HUES6 (cell line): ENCODE measurements around the gene ZFX.
"Not testable (repeated sequence)": the region's sequence is repeated elsewhere in the genome, so short reads cannot be mapped to it uniquely, and the experiment has no call there.

Experiments
- H3K27ac ChIP-seq: 2 replicates; pipeline ENCODE4 v1.7.0; 2013; ENCODE audit warnings: low read depth, mild to moderate bottlenecking, low read length, inconsistent platforms
- H3K27me3 ChIP-seq: 2 replicates; pipeline ENCODE4 v1.6.1; 2013; ENCODE audit warnings: low read length; ENCODE audit not compliant: control insufficient read depth, insufficient read depth
- H3K36me3 ChIP-seq: 2 replicates; pipeline ENCODE4 v1.6.1; 2013; ENCODE audit warnings: low read length; ENCODE audit not compliant: control insufficient read depth, insufficient read depth
- H3K4me1 ChIP-seq: 2 replicates; pipeline ENCODE4 v1.6.1; 2013; ENCODE audit warnings: low read length; ENCODE audit not compliant: control insufficient read depth, insufficient read depth
- H3K4me3 ChIP-seq: 2 replicates; pipeline ENCODE4 v1.5.1; 2013; ENCODE audit warnings: low read depth, low read length
- H3K9ac ChIP-seq: one replicate; pipeline ENCODE4 v1.6.1; 2013; ENCODE audit warnings: mild to moderate bottlenecking, low read length
- H3K9me3 ChIP-seq: 2 replicates; pipeline ENCODE4 v1.6.1; 2013; ENCODE audit warnings: low read depth, low read length; ENCODE audit not compliant: control insufficient read depth, insufficient read depth

Gene ZFX

DNA sequence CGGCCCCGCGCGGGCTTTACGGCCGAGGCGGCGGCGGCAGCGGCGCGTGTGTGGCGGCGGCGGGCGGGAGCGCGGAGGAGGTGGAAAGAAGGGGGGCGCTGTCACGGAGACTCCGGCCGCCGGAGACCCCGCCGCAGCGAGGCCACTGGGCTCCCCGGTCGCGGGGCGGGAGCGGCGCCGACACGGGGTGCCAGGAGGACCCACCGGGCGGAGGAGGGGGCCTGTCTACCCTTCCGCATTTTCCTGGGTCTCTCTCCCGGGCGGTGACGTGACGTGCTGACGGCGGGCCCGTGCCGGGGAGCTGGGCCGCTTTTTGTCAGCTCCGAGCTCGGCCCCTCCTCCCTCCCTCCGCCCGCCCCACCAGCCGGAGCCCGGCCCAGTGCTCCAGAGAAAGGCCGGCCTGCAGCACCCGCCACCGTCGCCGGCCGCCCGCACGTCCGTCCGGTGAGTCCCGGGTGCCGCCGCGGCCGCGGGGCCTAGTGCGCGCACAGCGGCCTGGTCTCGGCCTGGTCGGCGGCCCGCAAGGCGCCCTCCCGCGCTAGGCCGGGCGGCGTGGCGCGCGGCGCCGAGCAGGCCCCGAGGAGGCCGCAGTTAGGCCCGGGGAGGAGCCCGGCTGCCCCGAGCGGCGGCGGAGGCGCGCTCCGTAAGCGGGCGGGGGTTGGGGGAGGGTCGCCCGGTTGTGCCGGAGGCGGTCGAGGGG, at the start of gene ZFX:
ZFX (plus strand) TSS at position 379 of the 700 bp plus-strand sequence. CDS start 23,014 bp downstream, outside the sequence.
- Histone ChIP-seq H3K27ac (peak within 1 kb of the TSS; percentile 89), H3K4me1 (peaks cover 49% of the 10 kb centered on the region)

DNA sequence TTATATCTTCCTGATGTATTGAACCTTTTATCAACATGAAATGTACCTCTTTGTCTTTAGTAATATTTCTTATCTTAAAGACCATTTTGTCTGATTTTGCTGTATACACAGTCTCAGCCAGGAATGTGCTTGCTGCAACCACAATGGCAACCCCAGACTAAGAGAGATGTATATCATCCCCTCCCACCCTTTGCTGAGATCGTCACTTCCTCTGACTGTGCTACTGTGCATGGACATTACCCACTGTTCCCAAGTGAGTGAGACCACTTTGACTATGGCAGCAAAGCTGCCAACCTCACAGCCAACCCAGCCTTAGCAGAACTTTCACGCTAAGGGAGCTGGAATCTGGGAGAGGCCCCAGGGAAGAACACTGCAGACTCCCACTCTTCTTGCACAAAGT, 48.8 kb upstream of the ZFX start:
- H3K4me3 ChIP-seq = no peak overlapping the region
- H3K27me3 ChIP-seq = no peaks in the 10 kb centered on the region; the same call in 1 of the 2 replicates
- H3K27ac ChIP-seq = no peak overlapping the region
- no peaks in the 10 kb centered on the region for H3K9me3 ChIP-seq
- H3K4me1 ChIP-seq = no peaks in the 10 kb centered on the region
- no peaks in the 10 kb centered on the region for H3K36me3 ChIP-seq
- H3K9ac ChIP-seq = no peak overlapping the region

More for the DNA sequence above, at the start of gene ZFX:
- H3K9me3 ChIP-seq = no peaks in the 10 kb centered on the region
- no peaks in the 10 kb centered on the region for H3K27me3 ChIP-seq
- peaks cover 7% of the 10 kb centered on the region for H3K36me3 ChIP-seq
- peak within 1 kb of the TSS; percentile 81 for H3K4me3 ChIP-seq
- H3K9ac ChIP-seq = peak within 1 kb of the TSS; percentile 99

DNA sequence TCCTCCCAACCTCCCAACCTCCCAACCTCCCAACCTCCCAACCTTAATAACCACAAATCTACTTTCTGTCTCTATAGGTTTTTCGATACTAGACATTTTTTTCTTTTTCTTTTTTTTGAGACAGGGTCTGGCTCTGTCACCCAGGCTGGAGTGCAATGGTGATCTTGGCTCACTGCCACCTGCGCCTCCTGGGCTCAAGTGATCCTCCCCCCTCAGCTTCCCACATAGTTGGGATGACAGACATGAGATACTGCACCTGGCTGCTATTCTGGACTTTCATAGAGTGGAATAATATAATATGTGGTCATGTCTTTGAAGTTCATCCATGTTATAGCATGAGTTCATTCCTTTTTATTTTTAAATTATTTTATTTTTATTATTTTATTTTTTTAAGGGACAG, 39.5 kb upstream of the ZFX start:
- no peaks in the 10 kb centered on the region for H3K36me3 ChIP-seq
- no peaks in the 10 kb centered on the region for H3K4me1 ChIP-seq
- no peaks in the 10 kb centered on the region for H3K27me3 ChIP-seq
- no peak overlapping the region for H3K27ac ChIP-seq
- no peak overlapping the region for H3K4me3 ChIP-seq
- H3K9ac ChIP-seq = no peak overlapping the region
- no peaks in the 10 kb centered on the region for H3K9me3 ChIP-seq

DNA sequence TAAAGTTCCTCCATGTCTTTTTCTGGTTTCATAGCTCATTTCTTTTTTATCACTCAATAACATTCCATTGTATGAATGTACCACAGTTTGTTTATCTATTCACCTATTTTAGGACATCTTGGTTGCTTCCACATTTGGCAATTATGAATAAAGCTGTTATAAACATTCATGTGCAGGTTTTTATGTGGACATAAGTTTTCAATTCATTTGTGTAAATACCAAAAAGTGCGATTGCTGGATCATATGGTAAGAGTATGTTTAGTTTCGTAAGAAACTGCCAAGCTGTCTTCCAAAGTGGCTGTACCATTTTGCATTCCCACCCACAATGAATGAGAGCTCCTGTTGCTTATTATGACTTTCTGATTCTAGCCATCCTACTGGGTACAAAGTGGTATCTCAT, 36.3 kb upstream of the ZFX start:
- no peak overlapping the region for H3K9ac ChIP-seq
- no peaks in the 10 kb centered on the region for H3K36me3 ChIP-seq
- no peak overlapping the region for H3K4me3 ChIP-seq
- H3K4me1 ChIP-seq = no peaks in the 10 kb centered on the region
- H3K27ac ChIP-seq = no peak overlapping the region
- H3K9me3 ChIP-seq = no peaks in the 10 kb centered on the region
- no peaks in the 10 kb centered on the region for H3K27me3 ChIP-seq

DNA sequence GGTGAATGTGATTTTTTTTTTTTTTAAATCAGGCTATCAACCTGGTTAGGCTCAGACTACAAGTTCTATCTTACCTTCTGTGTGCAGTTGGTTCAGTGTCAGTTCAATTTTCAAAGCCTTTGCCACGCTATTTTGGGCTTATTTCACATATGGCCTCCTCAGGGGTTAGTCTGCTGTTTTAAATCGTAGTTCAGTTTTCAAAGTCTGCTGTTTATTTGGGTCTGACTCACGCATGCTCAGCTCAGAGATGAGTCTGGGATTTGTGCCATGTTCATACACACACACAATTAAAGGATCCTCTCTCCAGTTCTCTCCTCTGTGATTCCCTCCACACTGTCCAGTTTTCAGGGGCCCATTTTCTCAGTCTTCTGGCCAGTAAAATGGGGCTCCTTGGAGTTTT, 32.3 kb upstream of the ZFX start:
- no peaks in the 10 kb centered on the region for H3K36me3 ChIP-seq
- no peak overlapping the region for H3K27ac ChIP-seq
- H3K4me1 ChIP-seq = no peaks in the 10 kb centered on the region
- no peak overlapping the region for H3K4me3 ChIP-seq
- no peaks in the 10 kb centered on the region for H3K9me3 ChIP-seq
- H3K27me3 ChIP-seq = no peaks in the 10 kb centered on the region
- no peak overlapping the region for H3K9ac ChIP-seq

DNA sequence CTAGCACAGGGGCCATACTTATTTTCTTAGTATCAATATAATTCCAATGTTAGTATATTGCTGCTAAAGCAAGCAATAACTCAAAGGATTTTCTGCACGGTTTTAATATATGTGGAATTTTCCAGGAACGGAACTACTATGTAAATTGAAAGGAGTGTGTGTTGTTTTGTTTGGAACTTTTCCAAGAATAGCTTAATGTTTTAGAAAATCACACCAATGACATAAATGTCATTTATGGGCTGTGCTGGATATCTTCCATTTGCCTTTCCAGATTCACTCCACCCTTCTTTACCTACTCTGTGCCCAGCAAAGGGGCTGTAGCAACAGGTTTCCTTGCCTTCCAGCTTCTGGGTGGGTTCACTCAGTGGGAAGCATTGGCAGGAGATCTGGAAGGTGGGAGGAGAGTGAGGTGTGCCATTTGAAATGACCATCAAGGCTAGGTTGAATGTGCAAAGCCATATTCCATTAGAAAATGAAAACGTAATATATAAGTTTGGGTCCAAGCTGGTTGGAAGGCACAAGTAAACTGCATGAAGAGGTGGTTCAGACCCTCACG, 25.2 kb upstream of the ZFX start:
- H3K27ac ChIP-seq = no peak overlapping the region
- no peak overlapping the region for H3K9ac ChIP-seq
- peaks cover 8% of the 10 kb centered on the region; the same call in 1 of the 2 replicates for H3K4me1 ChIP-seq
- no peaks in the 10 kb centered on the region for H3K9me3 ChIP-seq
- H3K27me3 ChIP-seq = peaks cover 3% of the 10 kb centered on the region; the same call in 1 of the 2 replicates
- no peak overlapping the region for H3K4me3 ChIP-seq
- no peaks in the 10 kb centered on the region for H3K36me3 ChIP-seq

DNA sequence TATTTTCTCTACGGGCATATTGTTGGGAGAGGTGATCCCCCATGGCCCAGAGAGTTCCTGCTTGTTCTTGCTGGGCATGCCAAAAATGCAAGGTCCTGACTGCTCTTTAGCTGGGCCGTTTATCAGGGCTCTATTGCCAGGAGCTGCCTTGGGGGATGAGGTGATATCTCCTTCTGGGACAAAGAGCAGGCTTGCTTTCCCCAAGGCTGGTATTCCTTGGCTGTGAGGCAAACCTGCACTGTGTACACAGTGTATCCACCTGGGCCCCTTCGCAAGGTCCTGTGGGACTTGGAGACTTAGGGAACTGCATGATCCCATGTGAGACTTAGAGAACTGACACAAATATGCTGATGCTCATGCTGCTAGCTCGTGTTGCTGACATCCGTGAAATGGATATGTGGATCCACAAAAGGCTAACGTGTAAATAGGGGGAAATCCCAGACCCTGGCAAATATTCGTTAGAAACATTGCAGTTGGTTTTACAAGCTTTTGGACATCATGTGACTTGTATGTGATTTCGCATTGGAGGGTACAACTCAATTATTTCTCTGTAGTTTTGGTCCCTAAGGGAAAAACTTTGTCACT, 24.4 kb upstream of the ZFX start:
- H3K9ac ChIP-seq = no peak overlapping the region
- no peak overlapping the region for H3K4me3 ChIP-seq
- peaks cover 3% of the 10 kb centered on the region; the same call in 1 of the 2 replicates for H3K27me3 ChIP-seq
- no peaks in the 10 kb centered on the region for H3K36me3 ChIP-seq
- peaks cover 10% of the 10 kb centered on the region; the same call in 1 of the 2 replicates for H3K4me1 ChIP-seq
- no peak overlapping the region for H3K27ac ChIP-seq
- no peaks in the 10 kb centered on the region for H3K9me3 ChIP-seq

DNA sequence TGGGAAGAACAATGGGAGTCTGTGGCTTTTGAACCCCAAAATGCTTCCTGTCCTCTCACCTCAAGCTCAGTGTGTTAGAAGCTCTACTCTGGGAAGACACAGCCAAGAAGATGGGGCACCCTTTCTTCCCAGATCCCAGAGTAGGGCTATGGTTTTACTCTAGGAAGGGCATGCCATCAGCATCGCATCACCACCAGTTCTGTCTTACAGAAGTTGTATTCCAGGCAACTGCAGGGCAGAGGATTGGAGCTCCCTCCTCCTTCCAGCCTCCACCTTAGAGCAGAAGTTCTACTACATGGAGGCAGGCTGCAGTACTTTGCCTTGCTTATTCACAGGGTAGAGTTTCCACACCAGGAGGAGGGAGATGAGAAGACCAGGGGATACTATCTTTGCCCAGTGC, 18.1 kb upstream of the ZFX start:
- Histone ChIP-seq H3K4me1 (peaks cover 13% of the 10 kb centered on the region; the same call in 1 of the 2 replicates), H3K36me3 (no peaks in the 10 kb centered on the region), H3K9ac (no peak overlapping the region), H3K27ac (no peak overlapping the region), H3K27me3 (no peaks in the 10 kb centered on the region), H3K9me3 (no peaks in the 10 kb centered on the region), H3K4me3 (no peak overlapping the region)

DNA sequence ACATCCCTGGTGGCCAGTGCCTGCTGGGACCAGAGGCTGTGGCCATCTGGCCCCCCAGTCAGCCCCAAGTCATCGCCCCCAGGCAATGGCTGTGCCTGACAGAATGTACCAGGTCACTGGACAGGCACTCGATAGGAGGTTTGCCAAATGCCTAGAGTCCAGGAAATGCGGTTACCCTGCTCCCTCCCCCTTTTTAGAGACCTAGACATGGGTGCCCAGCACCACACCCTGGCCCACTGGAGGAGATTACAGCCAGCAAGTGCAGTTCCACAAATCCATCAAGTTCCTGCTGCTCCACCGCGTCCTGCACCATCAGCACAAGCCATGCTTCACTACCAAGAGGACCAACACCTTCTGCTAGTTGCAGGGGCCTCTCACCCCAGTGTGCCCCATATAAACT, 16.2 kb upstream of the ZFX start:
- Histone ChIP-seq H3K9me3 (no peaks in the 10 kb centered on the region), H3K27ac (no peak overlapping the region), H3K4me3 (no peak overlapping the region), H3K36me3 (no peaks in the 10 kb centered on the region), H3K27me3 (no peaks in the 10 kb centered on the region), H3K9ac (no peak overlapping the region), H3K4me1 (peaks cover 13% of the 10 kb centered on the region; the same call in 1 of the 2 replicates)

DNA sequence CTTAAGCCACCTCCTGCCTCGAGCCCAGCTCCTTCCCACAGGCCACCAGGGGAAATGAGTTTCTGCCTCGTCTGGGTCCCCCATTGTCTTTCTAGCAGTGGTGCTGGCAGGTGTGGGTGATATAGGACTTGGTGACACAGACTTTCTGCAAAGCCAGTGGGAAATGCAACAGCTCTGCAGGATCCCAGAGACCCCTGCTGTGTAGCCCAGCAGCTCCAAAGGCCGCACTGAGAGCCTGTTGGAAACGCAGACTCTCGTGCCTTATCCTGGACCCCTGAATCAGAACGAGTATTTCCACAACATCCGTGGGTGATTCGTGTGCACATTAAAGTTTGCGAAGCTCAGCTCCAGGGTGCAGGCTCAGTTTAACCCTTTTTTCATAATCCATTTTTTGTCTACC, 13.8 kb upstream of the ZFX start:
- not testable (repeated sequence) for H3K27ac ChIP-seq, H3K9me3 ChIP-seq, H3K4me3 ChIP-seq, H3K4me1 ChIP-seq, H3K9ac ChIP-seq, H3K27me3 ChIP-seq, H3K36me3 ChIP-seq

DNA sequence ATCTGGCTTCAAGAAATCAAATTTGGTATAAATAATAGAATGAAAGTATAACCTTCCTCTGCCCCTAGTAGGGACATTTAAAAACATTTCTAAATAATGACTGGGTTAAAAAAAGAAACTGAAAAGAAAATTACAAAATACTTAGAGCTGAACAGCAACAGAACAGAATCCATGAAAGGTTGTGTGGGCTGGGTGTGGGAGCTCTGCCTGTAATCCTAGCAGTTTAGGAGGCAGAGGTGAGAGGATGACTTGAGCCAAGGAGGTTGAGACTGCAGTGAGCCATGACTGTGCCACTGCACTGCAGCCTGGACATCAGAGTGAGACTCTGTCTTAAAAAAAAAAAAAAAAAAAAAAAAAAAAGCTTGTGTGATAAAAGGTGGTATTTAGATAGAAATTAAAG, 12.3 kb upstream of the ZFX start:
- peaks cover 7% of the 10 kb centered on the region; the same call in 1 of the 2 replicates for H3K4me1 ChIP-seq
- H3K9ac ChIP-seq = no peak overlapping the region
- H3K9me3 ChIP-seq = no peaks in the 10 kb centered on the region
- no peaks in the 10 kb centered on the region for H3K36me3 ChIP-seq
- H3K27me3 ChIP-seq = no peaks in the 10 kb centered on the region
- H3K27ac ChIP-seq = no peak overlapping the region
- H3K4me3 ChIP-seq = no peak overlapping the region
